ENCODE measurements around the gene GALM. TPM values are rescaled to one million over a fixed set of nuclear protein-coding genes. Genes with fewer than 3 reads are reported as not detected.

The GALM gene
- total and polyA plus RNA-seq, 7 experiments from 2014 or later = 4.3 to 52.5 (median 14.4) TPM

DNA sequence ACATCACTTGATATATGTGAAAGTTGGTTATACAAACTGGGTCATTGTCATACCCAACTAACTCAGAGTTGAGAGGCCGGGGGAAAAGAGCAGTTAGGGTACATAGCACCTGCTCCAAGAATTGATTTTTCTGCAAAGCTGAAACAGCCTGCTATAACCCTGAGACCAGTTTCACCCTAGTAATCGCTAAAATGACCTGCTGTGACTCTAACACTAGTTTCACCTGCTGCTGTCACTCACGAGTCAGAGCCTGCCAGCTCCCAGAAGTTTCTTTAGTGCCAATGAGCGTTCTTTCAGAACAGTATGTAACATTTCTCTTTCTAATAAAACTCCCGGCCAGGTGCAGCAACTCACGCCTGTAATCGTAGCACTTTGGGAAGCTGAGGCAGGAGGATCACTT, 57.3 kb downstream of the GALM start:
- ATAC-seq (no peak), DNase-seq (no peak)
- H3K27me3 Mint-ChIP-seq = no peaks in the 10 kb centered on the region
- no peaks in the 10 kb centered on the region for H3K27me3 ChIP-seq (ENCODE audit: control insufficient read depth in 2 of 2, insufficient read depth in 2 of 2, low read length in 2 of 2)
- H3K9me3 ChIP-seq (ENCODE audit: control insufficient read depth in 2 of 3, low read length in 3 of 3) = no peaks in the 10 kb centered on the region
- no peaks in the 10 kb centered on the region for H3K36me3 ChIP-seq (ENCODE audit: control insufficient read depth in 2 of 3, insufficient read depth in 3 of 3, low read length in 3 of 3)
- no peak overlapping the region for H3K4me3 ChIP-seq (ENCODE audit: low read length)
- ChIA-PET POLR2A (interaction anchor here (1.2 kb wide), 1 partner anchor 58 kb away, joined by 3 read pairs; the partner anchor contains the start of gene GALM), CTCF (interaction anchor here (0.9 to 9.0 kb wide), 4 partner anchors 9 to 143 kb away, joined by 3 to 127 read pairs (median 10); partner anchors contain the start of gene HNRNPLL)
- H3K9me3 Mint-ChIP-seq = peaks cover 0 to 5% (median 0%) of the 10 kb centered on the region in 11 donors
- H3K27ac Mint-ChIP-seq = peak overlapping the region in 3 of 9 donors; percentile 40 to 85 (median 68)
- H3K4me1 Mint-ChIP-seq = peaks cover 11 to 47% (median 31%) of the 10 kb centered on the region in 7 donors
- intact Hi-C loops (cut with micrococcal nuclease) = no loop called here
- peaks cover 0 to 34% (median 7%) of the 10 kb centered on the region in 5 donors for H3K36me3 Mint-ChIP-seq
- peak overlapping the region in 1 of 10 donors; percentile 76 for H3K4me3 Mint-ChIP-seq
- peaks cover 7 to 29% of the 10 kb centered on the region in 2 donors for H3K4me1 ChIP-seq (ENCODE audit: control insufficient read depth in 2 of 2, insufficient read depth in 2 of 2, low read length in 2 of 2)
- H3K27ac ChIP-seq (ENCODE audit: low read depth, low read length) = no peak overlapping the region

DNA sequence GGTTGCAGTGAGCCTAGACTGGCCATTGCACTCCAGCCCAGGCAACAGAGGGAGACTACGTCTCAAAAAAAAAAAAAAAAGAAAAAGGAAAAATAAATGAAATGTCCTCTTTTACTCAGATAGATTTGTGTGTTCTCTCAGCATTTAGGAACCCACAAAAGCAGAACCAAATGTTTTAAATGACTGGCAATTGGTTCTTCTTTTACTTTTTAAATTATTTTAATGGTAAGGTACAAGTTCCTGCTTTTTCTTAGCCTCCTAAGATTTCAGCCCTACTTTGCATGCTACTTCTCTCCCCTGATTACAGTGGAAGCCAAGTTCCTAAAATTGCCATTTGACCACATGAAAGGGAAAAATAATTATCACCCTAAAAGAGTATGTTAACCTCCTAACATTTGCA, 61.7 kb downstream of the GALM start:
- Mint-ChIP-seq H3K4me3 (no peak overlapping the region), H3K27me3 (no peaks in the 10 kb centered on the region), H3K9me3 (no peaks in the 10 kb centered on the region), H3K27ac (no peak overlapping the region), H3K4me1 (peaks cover 2 to 34% (median 10%) of the 10 kb centered on the region in 7 donors), H3K36me3 (peaks cover 5 to 20% (median 10%) of the 10 kb centered on the region in 5 donors)
- Histone ChIP-seq H3K27me3 (ENCODE audit: control insufficient read depth in 2 of 2, insufficient read depth in 2 of 2, low read length in 2 of 2) (no peaks in the 10 kb centered on the region), H3K27ac (ENCODE audit: low read depth, low read length) (no peak overlapping the region), H3K9me3 (ENCODE audit: control insufficient read depth in 2 of 3, low read length in 3 of 3) (no peaks in the 10 kb centered on the region), H3K4me1 (ENCODE audit: control insufficient read depth in 2 of 2, insufficient read depth in 2 of 2, low read length in 2 of 2) (peaks cover 2 to 11% of the 10 kb centered on the region in 2 donors), H3K36me3 (ENCODE audit: control insufficient read depth in 2 of 3, insufficient read depth in 3 of 3, low read length in 3 of 3) (peaks cover 7 to 23% (median 8%) of the 10 kb centered on the region in 3 experiments), H3K4me3 (ENCODE audit: low read length) (no peak overlapping the region)
- intact Hi-C loops (cut with micrococcal nuclease) = loop anchor here (1.0 to 5.0 kb wide), 2 partner anchors 17 to 410 kb away; no protein-coding TSS in a partner anchor
- DNase-seq (no peak), ATAC-seq (no peak)
- POLR2A ChIA-PET = no interaction called here
- CTCF ChIA-PET = interaction anchor here (0.6 to 9.0 kb wide), 4 partner anchors 34 to 147 kb away, joined by 3 to 127 read pairs (median 4); no protein-coding TSS in a partner anchor

- Histone ChIP-seq H3K36me3 (ENCODE audit: control insufficient read depth in 2 of 3, insufficient read depth in 3 of 3, low read length in 3 of 3) (peaks cover 7 to 34% (median 8%) of the 10 kb centered on the region in 3 experiments), H3K9me3 (ENCODE audit: control insufficient read depth in 2 of 3, low read length in 3 of 3) (no peaks in the 10 kb centered on the region), H3K4me1 (ENCODE audit: control insufficient read depth in 2 of 2, insufficient read depth in 2 of 2, low read length in 2 of 2) (peaks cover 0 to 3% of the 10 kb centered on the region in 2 donors), H3K27me3 (ENCODE audit: control insufficient read depth in 2 of 2, insufficient read depth in 2 of 2, low read length in 2 of 2) (no peaks in the 10 kb centered on the region), H3K27ac (ENCODE audit: low read depth, low read length) (no peak overlapping the region), H3K4me3 (ENCODE audit: low read length) (no peak overlapping the region)
- ChIA-PET POLR2A (interaction anchor here (0.6 kb wide), 1 partner anchor 1700 kb away, joined by 3 read pairs; no protein-coding TSS in a partner anchor), CTCF (interaction anchor here (0.6 to 9.0 kb wide), 4 partner anchors 15 to 148 kb away, joined by 3 to 127 read pairs (median 4); partner anchors contain the start of gene SRSF7)
- Mint-ChIP-seq H3K27me3 (no peaks in the 10 kb centered on the region), H3K4me1 (peaks cover 0 to 26% (median 4%) of the 10 kb centered on the region in 7 donors), H3K9me3 (no peaks in the 10 kb centered on the region), H3K27ac (no peak overlapping the region), H3K36me3 (peaks cover 5 to 21% (median 14%) of the 10 kb centered on the region in 5 donors), H3K4me3 (no peak overlapping the region)
- no peak for ATAC-seq
- intact Hi-C loops (cut with micrococcal nuclease) = loop anchor here (1.0 to 5.0 kb wide), 2 partner anchors 16 to 411 kb away; no protein-coding TSS in a partner anchor
- DNase-seq = no peak
Measured at GRCh38 chr2:38728694-38729093, 62.8 kb downstream of the GALM start.

DNA sequence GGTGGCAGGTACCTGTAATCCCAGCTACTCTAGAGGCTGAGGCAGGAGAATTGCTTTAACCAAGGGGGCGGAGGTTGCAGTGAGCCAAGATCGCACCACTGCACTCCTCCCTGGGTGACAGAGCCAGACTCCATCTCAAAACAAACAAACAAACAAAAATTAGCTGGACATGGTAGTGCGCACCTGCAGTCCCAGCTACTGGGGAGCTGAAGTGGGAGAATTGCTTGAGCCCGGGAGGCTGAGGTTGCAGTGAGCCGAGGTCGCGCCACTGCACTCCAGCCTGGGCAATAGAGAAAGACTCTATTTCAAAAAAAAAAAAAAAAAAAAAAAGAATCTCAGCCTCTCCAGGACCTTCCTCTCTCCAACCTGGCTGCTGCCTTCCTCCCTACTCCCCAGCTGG, 65.2 kb downstream of the GALM start:
- Histone ChIP-seq H3K27me3 (ENCODE audit: control insufficient read depth in 2 of 2, insufficient read depth in 2 of 2, low read length in 2 of 2) (no peaks in the 10 kb centered on the region), H3K27ac (ENCODE audit: low read depth, low read length) (no peak overlapping the region), H3K36me3 (ENCODE audit: control insufficient read depth in 2 of 3, insufficient read depth in 3 of 3, low read length in 3 of 3) (peaks cover 7 to 37% (median 8%) of the 10 kb centered on the region in 3 experiments), H3K9me3 (ENCODE audit: control insufficient read depth in 2 of 3, low read length in 3 of 3) (no peaks in the 10 kb centered on the region), H3K4me1 (ENCODE audit: control insufficient read depth in 2 of 2, insufficient read depth in 2 of 2, low read length in 2 of 2) (no peaks in the 10 kb centered on the region), H3K4me3 (ENCODE audit: low read length) (no peak overlapping the region)
- DNase-seq (no peak), ATAC-seq (no peak)
- Mint-ChIP-seq H3K9me3 (no peaks in the 10 kb centered on the region), H3K36me3 (peaks cover 5 to 29% (median 21%) of the 10 kb centered on the region in 5 donors), H3K4me1 (peaks cover 0 to 15% (median 5%) of the 10 kb centered on the region in 7 donors), H3K27me3 (no peaks in the 10 kb centered on the region), H3K27ac (peak overlapping the region in 2 of 9 donors; percentile 10 to 68), H3K4me3 (no peak overlapping the region)
- CTCF ChIA-PET = interaction anchor here (0.5 to 1.7 kb wide), 4 partner anchors 10 to 413 kb away, joined by 3 to 8 read pairs (median 4); no protein-coding TSS in a partner anchor
- intact Hi-C loops (cut with micrococcal nuclease) = no loop called here
- POLR2A ChIA-PET = interaction anchor here (1.3 to 1.9 kb wide), 2 partner anchors 13 to 20 kb away, joined by 3 to 6 read pairs; partner anchors contain the start of gene SRSF7

- H3K4me3 ChIP-seq (ENCODE audit: low read length) = no peak overlapping the region
- POLR2A ChIA-PET = interaction anchor here (0.5 to 1.9 kb wide), 4 partner anchors 12 to 79 kb away, joined by 3 to 6 read pairs (median 4); partner anchors contain the start of gene SRSF7
- H3K27me3 ChIP-seq (ENCODE audit: control insufficient read depth in 2 of 2, insufficient read depth in 2 of 2, low read length in 2 of 2) = no peaks in the 10 kb centered on the region
- intact Hi-C loops (cut with micrococcal nuclease) = no loop called here
- Mint-ChIP-seq H3K4me3 (no peak overlapping the region), H3K27me3 (no peaks in the 10 kb centered on the region), H3K27ac (peak overlapping the region in 2 of 9 donors; percentile 10 to 68), H3K4me1 (peaks cover 0 to 15% (median 8%) of the 10 kb centered on the region in 7 donors), H3K9me3 (no peaks in the 10 kb centered on the region), H3K36me3 (peaks cover 5 to 29% (median 21%) of the 10 kb centered on the region in 5 donors)
- H3K27ac ChIP-seq (ENCODE audit: low read depth, low read length) = no peak overlapping the region
- H3K9me3 ChIP-seq (ENCODE audit: control insufficient read depth in 2 of 3, low read length in 3 of 3) = no peaks in the 10 kb centered on the region
- ATAC-seq (no peak), DNase-seq (peak in 1 of 9 donors; percentile 19)
- peaks cover 7 to 37% (median 8%) of the 10 kb centered on the region in 3 experiments for H3K36me3 ChIP-seq (ENCODE audit: control insufficient read depth in 2 of 3, insufficient read depth in 3 of 3, low read length in 3 of 3)
- CTCF ChIA-PET = interaction anchor here (0.5 to 1.7 kb wide), 5 partner anchors 10 to 414 kb away, joined by 3 to 8 read pairs (median 6); no protein-coding TSS in a partner anchor
- H3K4me1 ChIP-seq (ENCODE audit: control insufficient read depth in 2 of 2, insufficient read depth in 2 of 2, low read length in 2 of 2) = no peaks in the 10 kb centered on the region
Measured at GRCh38 chr2:38731684-38732221, 65.8 kb downstream of the GALM start.

DNA sequence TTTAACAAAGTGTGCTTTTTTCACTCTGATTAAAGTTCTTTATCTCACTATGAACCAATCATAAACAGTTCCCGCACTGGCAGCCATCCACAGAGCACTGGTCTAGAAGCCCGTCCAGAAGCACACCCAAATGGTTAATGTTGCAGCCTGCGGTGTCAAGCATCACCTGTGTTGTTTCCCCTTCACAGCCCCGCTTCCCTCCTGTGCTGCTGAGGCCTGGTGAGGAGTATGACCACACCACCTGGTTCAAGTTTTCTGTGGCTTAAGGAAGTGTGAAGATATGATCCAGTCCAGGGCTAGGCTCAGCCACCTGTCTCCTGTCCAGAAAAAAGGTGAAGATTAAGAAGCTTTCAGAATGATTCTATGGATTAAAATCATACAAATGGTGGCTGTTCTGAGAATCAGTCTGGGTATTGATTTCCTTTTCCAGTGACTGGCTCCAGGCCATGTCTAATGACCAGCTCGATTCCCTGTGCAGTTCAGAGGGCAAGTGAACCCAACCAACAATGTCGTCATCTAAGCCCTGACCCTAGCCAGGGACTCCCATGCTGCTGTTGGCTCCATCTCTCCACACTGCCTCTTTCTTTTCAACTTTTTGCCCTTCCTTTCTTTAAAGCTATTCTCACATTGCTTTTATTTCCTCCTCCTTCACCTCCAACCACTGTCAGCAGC, 67.5 kb downstream of the GALM start:
- ATAC-seq (no peak), DNase-seq (peak in 1 of 9 donors; percentile 18)
- ChIA-PET CTCF (interaction anchor here (0.5 to 2.7 kb wide), 3 partner anchors 11 to 200 kb away, joined by 3 to 7 read pairs (median 5); no protein-coding TSS in a partner anchor), POLR2A (interaction anchor here (0.7 to 1.3 kb wide), 5 partner anchors 13 to 152 kb away, joined by 4 to 8 read pairs (median 4); no protein-coding TSS in a partner anchor)
- Histone ChIP-seq H3K27me3 (ENCODE audit: control insufficient read depth in 2 of 2, insufficient read depth in 2 of 2, low read length in 2 of 2) (no peaks in the 10 kb centered on the region), H3K4me1 (ENCODE audit: control insufficient read depth in 2 of 2, insufficient read depth in 2 of 2, low read length in 2 of 2) (no peaks in the 10 kb centered on the region), H3K36me3 (ENCODE audit: control insufficient read depth in 2 of 3, insufficient read depth in 3 of 3, low read length in 3 of 3) (peaks cover 7 to 37% (median 8%) of the 10 kb centered on the region in 3 experiments), H3K27ac (ENCODE audit: low read depth, low read length) (no peak overlapping the region), H3K4me3 (ENCODE audit: low read length) (no peak overlapping the region), H3K9me3 (ENCODE audit: control insufficient read depth in 2 of 3, low read length in 3 of 3) (no peaks in the 10 kb centered on the region)
- intact Hi-C loops (cut with micrococcal nuclease) = no loop called here
- H3K27ac Mint-ChIP-seq = peak overlapping the region in 3 of 9 donors; percentile 22 to 69 (median 26)
- no peak overlapping the region for H3K4me3 Mint-ChIP-seq
- peaks cover 5 to 35% (median 22%) of the 10 kb centered on the region in 5 donors for H3K36me3 Mint-ChIP-seq
- H3K9me3 Mint-ChIP-seq = peaks cover 0 to 2% (median 0%) of the 10 kb centered on the region in 11 donors
- peaks cover 3 to 16% (median 12%) of the 10 kb centered on the region in 7 donors for H3K4me1 Mint-ChIP-seq
- no peaks in the 10 kb centered on the region for H3K27me3 Mint-ChIP-seq

All from naive thymus-derived CD4-positive, alpha-beta T cell (primary cell).